Activated CD8-positive, alpha-beta T cell treated with anti-CD3 and anti-CD28 coated beads, Interleukin-2, amount 10 ng/mL, durations not matched to agents 7 days and 5 days (primary cell): Measurements from ENCODE around the gene GARIN6. TPM values are rescaled to one million over a fixed set of nuclear protein-coding genes. Genes with fewer than 3 reads are reported as not detected.
"Not testable (repeated sequence)": the region's sequence is repeated elsewhere in the genome, so short reads cannot be mapped to it uniquely, and the experiment has no call there.

Source experiments
- ATAC-seq: fragments of 150-1000 bp; cut with Tn5 transposase; one replicate; pipeline ENCODE4 v1.10.0; 2021; ENCODE audit warnings: moderate library complexity
- CTCF ChIA-PET: fragments of 350-600 bp; sonication (Branson Sonifier 250); formaldehyde crosslinking; loops from one replicate; lab custom pipeline; 2021; ENCODE audit warnings: antibody characterized with exemption; lab: Charles Lee
- POLR2A ChIA-PET: fragments of 350-600 bp; sonication (Branson Sonifier 250); formaldehyde crosslinking; loops from one replicate; lab custom pipeline; 2021; ENCODE audit warnings: antibody characterized with exemption; lab: Charles Lee
- DNase-seq: peaks from one replicate; pipeline ENCODE4 v3.0.0-alpha.2; 2020
- H3K27ac Mint-ChIP-seq: one replicate; pipeline ENCODE4 v1.8.0; 2021; ENCODE audit warnings: mild to moderate bottlenecking, mixed read lengths
- H3K27me3 Mint-ChIP-seq: one replicate; pipeline ENCODE4 v1.8.0; 2021; ENCODE audit warnings: low read depth, mixed read lengths
- H3K36me3 Mint-ChIP-seq: one replicate; pipeline ENCODE4 v1.8.0; 2021; ENCODE audit warnings: low read depth, mixed read lengths
- H3K4me1 Mint-ChIP-seq: one replicate; pipeline ENCODE4 v1.8.0; 2021; ENCODE audit warnings: low read depth, mixed read lengths
- H3K4me3 Mint-ChIP-seq: one replicate; pipeline ENCODE4 v1.8.0; 2021; ENCODE audit warnings: mild to moderate bottlenecking, mixed read lengths
- H3K9me3 Mint-ChIP-seq: one replicate; pipeline ENCODE4 v1.8.0; 2022; ENCODE audit warnings: mixed read lengths; ENCODE audit not compliant: insufficient read depth
- total RNA-seq, 2 experiments: library from RNA; stranded (reverse); gene quantifications; one replicate each; pipeline ENCODE4 v1.2.3, GENCODE V29; 2021

GARIN6 gene
- total RNA-seq = not detected

DNA sequence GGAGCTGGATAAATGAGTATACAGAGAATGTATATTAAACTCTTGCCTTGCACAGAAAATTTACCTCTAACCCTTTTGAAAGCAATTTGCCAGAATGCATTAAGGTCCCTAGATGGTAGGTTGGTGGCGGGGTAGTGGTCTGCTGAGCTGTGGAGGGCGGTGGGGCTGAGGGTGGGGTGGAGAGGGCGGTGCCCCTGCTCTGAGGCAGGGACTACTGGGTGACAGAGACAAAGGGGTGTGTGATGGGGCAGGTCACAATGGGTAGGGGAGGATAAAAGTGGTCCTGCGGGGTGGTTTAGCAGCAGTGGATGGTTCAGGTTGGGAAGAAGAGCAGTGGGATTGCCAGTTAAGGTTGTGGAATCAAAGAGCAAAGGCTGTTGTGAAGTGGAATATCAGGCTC lies at the start of gene GARIN6:
Gene GARIN6 (plus strand): TSS at position 301 of the 400 bp plus-strand sequence. CDS start 422 bp downstream, outside the sequence.
- DNase-seq (no peak), ATAC-seq (no peak)
- H3K4me3 Mint-ChIP-seq = no peak within 1 kb of the TSS
- H3K4me1 Mint-ChIP-seq = no peaks in the 10 kb centered on the region
- CTCF ChIA-PET = no interaction called here
- H3K27ac Mint-ChIP-seq = no peak within 1 kb of the TSS
- no peaks in the 10 kb centered on the region for H3K9me3 Mint-ChIP-seq
- no peaks in the 10 kb centered on the region for H3K36me3 Mint-ChIP-seq
- no peaks in the 10 kb centered on the region for H3K27me3 Mint-ChIP-seq
- POLR2A ChIA-PET = no interaction called here

DNA sequence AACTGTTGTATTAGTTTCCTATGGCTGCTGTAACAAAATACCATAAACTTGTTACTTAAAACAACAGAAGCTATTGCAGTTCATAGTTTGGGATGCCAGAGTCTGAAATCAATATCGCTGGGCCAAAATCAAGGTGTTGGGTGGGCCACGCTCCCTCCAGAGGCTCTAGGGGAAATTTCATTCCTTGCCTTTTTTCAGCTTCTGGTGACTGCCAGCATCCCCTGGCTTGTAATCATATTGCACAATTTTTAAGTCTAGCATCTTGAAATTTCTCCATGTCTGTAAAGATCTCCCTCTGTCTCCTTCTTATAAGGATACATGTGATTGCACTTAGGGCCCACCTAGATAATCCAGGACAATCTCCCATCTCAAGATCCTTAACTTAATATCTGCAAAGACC lies 48.8 kb upstream of the GARIN6 start:
- Mint-ChIP-seq H3K9me3 (no peaks in the 10 kb centered on the region), H3K4me3 (no peak overlapping the region), H3K27ac (no peak overlapping the region), H3K27me3 (no peaks in the 10 kb centered on the region), H3K4me1 (no peaks in the 10 kb centered on the region), H3K36me3 (no peaks in the 10 kb centered on the region)
- ATAC-seq = no peak
- POLR2A ChIA-PET = no interaction called here
- CTCF ChIA-PET = no interaction called here
- no peak for DNase-seq

DNA sequence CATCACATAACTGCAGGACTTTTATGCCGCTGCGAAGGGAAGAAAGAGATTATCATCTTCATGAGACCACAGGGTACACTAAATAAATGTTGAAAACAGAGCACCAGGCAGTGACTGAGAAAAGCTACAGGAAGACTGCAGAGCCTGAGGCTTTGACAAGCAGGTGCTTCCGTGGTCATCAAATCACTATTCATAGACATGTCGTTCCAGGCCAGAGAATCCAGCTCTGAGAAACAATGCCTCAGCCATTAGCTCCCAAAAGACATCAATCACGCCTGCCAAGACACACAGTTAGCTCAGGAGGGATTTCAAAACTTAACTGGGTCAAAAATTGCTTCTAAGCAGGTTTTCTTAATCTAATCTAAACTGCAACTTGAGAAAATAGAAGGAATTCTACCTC lies 47.2 kb upstream of the GARIN6 start:
- POLR2A ChIA-PET = no interaction called here
- Mint-ChIP-seq H3K4me3 (no peak overlapping the region), H3K27me3 (no peaks in the 10 kb centered on the region), H3K4me1 (no peaks in the 10 kb centered on the region), H3K9me3 (no peaks in the 10 kb centered on the region), H3K36me3 (no peaks in the 10 kb centered on the region), H3K27ac (no peak overlapping the region)
- CTCF ChIA-PET = no interaction called here
- no peak for ATAC-seq
- no peak for DNase-seq

DNA sequence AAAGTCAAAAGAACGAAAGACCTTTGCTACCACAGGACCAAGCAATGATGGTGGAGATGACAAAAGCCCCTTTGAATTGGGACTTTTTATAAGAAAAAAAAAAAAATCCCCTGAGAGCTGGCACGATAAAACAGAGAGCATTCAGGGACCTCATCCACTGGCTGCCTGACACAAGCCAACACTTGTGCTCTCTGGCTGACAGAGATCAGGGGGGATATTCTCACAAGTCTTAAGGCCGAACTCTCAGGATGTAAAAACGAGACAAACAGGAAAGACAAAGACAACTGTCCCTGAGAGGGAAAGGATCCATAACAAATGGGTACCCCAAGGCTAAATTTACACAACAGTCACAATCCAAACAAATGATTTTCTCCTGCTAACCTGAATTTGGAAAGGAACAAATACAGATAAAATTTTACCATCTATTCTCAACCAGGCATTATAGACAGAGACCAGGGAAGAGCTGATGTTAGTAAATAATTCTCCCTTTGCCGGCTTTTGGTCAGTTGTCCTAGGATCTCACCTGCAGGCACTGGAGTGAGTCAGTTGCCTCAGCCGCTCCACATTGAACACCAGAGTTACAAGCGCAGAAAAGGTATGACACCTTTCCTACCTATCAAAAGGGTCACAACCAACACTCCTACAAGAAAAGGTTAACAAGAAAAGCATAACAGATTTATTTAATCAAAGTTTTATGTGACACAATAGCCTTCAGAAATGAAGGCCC lies 37.9 kb upstream of the GARIN6 start:
- ATAC-seq (no peak), DNase-seq (no peak)
- Mint-ChIP-seq H3K27me3 (no peaks in the 10 kb centered on the region), H3K4me1 (no peaks in the 10 kb centered on the region), H3K9me3 (no peaks in the 10 kb centered on the region), H3K4me3 (no peak overlapping the region), H3K36me3 (no peaks in the 10 kb centered on the region), H3K27ac (no peak overlapping the region)
- ChIA-PET CTCF (no interaction called here), POLR2A (no interaction called here)

DNA sequence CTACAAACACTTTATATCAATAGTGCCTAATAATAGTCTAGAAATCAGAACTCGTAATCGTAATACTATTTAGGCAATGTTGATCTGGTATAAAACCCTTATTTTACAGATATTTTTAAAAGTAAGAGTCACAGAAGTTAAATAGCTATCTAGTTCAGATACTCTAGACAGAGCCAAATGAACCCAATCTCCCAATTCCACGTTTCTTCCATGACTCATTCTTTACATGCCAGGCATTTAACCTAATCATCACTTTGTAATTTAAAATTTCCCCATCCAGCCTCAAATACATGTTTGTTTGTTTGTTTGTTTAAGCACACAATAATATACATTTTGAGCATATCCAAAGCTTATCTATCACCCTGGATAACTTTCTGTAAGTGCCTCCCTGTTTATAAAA lies 36.4 kb upstream of the GARIN6 start:
- no peak overlapping the region for H3K27ac Mint-ChIP-seq
- no peaks in the 10 kb centered on the region for H3K27me3 Mint-ChIP-seq
- CTCF ChIA-PET = interaction anchor here (1.0 kb wide), 1 partner anchor 9 kb away, joined by 3 read pairs; no protein-coding TSS in a partner anchor

DNA sequence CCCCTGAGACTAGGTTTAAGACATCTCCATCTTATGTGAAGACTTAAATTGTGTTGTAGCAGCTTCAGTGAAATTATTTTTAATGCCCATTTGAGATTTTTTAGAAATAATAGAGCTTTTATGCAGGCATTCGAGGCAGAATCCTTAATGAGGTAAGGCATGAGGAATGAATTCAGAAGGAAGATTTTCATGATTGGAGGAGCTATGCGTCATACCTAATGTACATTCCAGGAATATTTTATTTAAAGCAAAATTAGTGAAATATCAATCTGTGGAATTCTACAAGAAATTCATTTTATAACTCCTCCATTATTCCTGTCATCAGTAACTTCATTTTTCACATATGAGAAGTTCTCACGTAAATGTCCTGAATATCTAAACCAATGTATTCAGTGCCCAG lies 36.0 kb upstream of the GARIN6 start:
- ChIA-PET CTCF (no interaction called here), POLR2A (no interaction called here)
- Mint-ChIP-seq H3K4me1 (no peaks in the 10 kb centered on the region), H3K27me3 (no peaks in the 10 kb centered on the region), H3K9me3 (no peaks in the 10 kb centered on the region), H3K4me3 (no peak overlapping the region), H3K36me3 (no peaks in the 10 kb centered on the region), H3K27ac (no peak overlapping the region)
- no peak for DNase-seq
- ATAC-seq = no peak

More for the DNA sequence above, 36.4 kb upstream of the GARIN6 start:
- no peaks in the 10 kb centered on the region for H3K36me3 Mint-ChIP-seq
- H3K4me3 Mint-ChIP-seq = no peak overlapping the region
- DNase-seq = no peak
- H3K9me3 Mint-ChIP-seq = no peaks in the 10 kb centered on the region
- POLR2A ChIA-PET = no interaction called here
- no peaks in the 10 kb centered on the region for H3K4me1 Mint-ChIP-seq
- ATAC-seq = no peak

DNA sequence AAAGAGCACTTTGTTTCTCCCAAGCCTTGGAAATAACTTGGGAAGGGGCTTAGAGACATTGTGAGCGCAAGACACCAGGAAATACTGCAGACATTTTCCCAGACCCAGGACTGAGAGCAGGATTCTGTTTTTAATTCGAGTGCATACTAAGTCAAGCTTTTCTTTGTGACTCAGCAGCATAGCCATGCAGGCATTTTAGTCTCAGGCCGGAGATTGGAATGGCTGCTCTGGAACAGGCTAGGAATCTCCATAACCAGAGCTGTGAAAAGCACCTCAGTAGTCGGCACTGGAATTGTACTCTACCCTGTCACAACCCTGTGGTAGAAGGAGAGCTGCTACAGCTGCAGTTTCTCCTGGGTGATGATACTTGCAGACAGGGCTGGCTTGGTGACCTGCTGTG lies 28.9 kb upstream of the GARIN6 start:
- Mint-ChIP-seq H3K4me3 (no peak overlapping the region), H3K27me3 (no peaks in the 10 kb centered on the region), H3K9me3 (no peaks in the 10 kb centered on the region), H3K27ac (no peak overlapping the region), H3K4me1 (no peaks in the 10 kb centered on the region), H3K36me3 (no peaks in the 10 kb centered on the region)
- DNase-seq = no peak
- no peak for ATAC-seq
- ChIA-PET POLR2A (no interaction called here), CTCF (no interaction called here)

DNA sequence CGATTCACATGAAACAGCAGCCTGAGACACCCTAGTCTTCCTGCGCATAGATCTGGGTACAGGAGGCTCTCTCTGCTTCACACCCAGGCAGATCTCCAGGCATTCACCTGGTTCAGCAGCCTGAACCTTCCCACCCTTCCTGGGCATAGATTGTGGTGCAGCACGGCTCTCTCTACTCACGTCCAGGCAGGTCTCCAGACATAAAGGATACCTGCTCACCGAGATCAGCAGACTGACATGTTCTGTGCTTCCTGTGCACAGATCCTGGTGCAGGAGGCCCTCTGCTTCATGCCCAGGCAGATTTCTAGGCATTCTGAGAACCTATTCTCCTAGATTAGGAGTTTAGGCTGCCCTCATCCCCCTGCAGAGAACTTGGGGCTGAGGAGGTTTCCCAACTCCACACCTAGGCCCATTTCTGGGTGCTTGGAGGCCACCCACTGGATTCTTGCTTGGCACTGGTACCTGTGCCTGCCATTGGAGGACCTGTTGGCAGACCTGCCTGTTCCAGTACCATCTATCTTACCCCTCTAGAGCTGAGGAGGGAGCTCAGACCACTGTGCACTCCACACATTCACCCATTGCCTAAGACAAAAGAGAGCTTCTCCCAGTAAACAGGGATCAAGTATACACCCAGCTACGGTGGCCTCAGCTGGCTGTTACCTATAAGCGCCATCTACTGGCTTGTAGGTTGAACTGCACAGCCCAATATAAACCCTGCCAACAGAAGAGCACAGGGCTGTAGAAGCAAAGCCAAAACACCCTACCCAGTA lies 28.0 kb upstream of the GARIN6 start:
- Mint-ChIP-seq H3K4me3 (no peak overlapping the region), H3K4me1 (no peaks in the 10 kb centered on the region), H3K9me3 (no peaks in the 10 kb centered on the region), H3K36me3 (no peaks in the 10 kb centered on the region), H3K27me3 (no peaks in the 10 kb centered on the region), H3K27ac (no peak overlapping the region)
- DNase-seq (peak; percentile 21), ATAC-seq (no peak)
- POLR2A ChIA-PET = no interaction called here
- CTCF ChIA-PET = interaction anchor here (1.4 to 1.7 kb wide), 2 partner anchors 9 to 577 kb away, joined by 3 to 7 read pairs; no protein-coding TSS in a partner anchor

DNA sequence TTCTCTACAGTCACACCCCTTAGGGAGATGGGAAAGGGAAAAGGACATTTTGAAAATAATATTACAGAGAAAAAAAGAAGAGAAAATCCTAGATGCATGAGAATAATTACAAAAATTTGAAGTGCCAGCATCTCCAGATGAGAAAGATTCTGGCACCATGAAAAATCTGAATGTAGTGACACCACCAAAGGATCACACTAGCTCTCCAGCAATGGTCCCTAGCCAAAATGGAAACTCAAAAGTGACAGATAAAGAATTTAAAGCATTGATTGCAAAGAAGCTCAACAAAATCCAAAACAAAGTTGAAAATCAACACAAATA lies 27.4 kb upstream of the GARIN6 start:
- H3K4me1 Mint-ChIP-seq = no peaks in the 10 kb centered on the region
- CTCF ChIA-PET = interaction anchor here (1.4 to 1.7 kb wide), 2 partner anchors 10 to 577 kb away, joined by 3 to 7 read pairs; no protein-coding TSS in a partner anchor
- no peaks in the 10 kb centered on the region for H3K36me3 Mint-ChIP-seq
- no peak overlapping the region for H3K27ac Mint-ChIP-seq
- POLR2A ChIA-PET = no interaction called here
- no peak for ATAC-seq
- no peak for DNase-seq
- no peak overlapping the region for H3K4me3 Mint-ChIP-seq
- H3K27me3 Mint-ChIP-seq = no peaks in the 10 kb centered on the region
- H3K9me3 Mint-ChIP-seq = no peaks in the 10 kb centered on the region

DNA sequence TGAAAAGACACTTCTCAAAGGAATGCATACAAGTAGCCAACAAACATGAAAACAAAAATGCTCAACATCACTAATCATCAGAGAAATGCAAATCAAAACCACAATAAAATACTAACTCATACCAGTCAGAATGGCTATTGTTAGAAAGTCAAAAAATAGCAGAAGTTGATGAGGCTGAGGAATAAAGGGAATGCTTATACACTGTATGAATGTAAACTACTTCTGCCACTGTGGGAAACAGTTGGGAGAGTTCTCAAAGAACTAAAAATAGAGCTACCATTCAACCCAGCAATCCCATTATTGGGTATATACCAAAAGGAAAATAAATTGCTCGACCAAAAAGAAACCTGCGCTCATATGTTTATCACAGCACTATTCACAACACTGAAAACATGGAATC lies 23.0 kb upstream of the GARIN6 start:
- DNase-seq, CTCF ChIA-PET, POLR2A ChIA-PET, ATAC-seq, H3K36me3 Mint-ChIP-seq, H3K9me3 Mint-ChIP-seq, H3K4me1 Mint-ChIP-seq, H3K4me3 Mint-ChIP-seq, H3K27me3 Mint-ChIP-seq, H3K27ac Mint-ChIP-seq: not testable (repeated sequence)

DNA sequence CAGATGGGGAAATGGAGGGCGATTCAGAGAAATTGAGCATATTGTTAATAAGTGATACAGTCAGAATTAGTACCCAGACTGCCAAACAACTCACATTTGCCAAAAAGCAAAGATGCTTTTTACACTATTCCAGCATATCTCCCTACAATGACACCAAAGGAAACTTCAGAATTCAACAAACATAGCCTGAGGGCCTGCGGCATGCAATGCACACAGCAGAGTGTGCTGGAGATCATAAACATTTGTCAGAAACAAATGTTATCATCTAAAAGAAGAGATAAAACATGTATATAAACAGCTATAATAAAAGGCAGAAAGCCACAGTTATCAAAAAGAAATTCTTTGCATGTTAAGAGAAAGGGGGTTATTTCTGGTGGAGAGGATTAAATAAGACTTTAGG lies 20.1 kb upstream of the GARIN6 start:
- H3K27ac Mint-ChIP-seq = no peak overlapping the region
- ATAC-seq (no peak), DNase-seq (no peak)
- H3K9me3 Mint-ChIP-seq = no peaks in the 10 kb centered on the region
- no peak overlapping the region for H3K4me3 Mint-ChIP-seq
- POLR2A ChIA-PET = no interaction called here
- H3K27me3 Mint-ChIP-seq = no peaks in the 10 kb centered on the region
- H3K4me1 Mint-ChIP-seq = no peaks in the 10 kb centered on the region
- no peaks in the 10 kb centered on the region for H3K36me3 Mint-ChIP-seq
- CTCF ChIA-PET = no interaction called here

DNA sequence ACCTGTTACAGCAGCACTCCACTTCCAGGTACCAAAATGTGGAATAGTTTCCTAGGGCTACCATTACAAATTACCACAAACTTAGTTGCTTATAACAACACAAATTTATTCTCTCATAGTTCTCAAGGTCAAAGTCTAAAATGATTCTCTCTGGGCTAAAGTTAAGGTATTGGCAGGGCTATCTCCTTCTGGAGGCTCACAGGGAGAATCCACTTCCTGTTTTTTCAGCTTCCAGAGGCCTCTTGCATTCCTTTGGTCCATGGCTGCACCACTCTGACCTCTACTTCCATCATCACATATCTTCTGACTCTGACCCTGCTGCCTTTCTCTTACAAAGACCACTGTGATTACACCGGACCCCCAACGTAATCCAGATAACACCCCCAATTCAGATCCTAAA lies 2.9 kb upstream of the GARIN6 start:
- no peak overlapping the region for H3K4me3 Mint-ChIP-seq
- POLR2A ChIA-PET = no interaction called here
- H3K9me3 Mint-ChIP-seq = no peaks in the 10 kb centered on the region
- no peak overlapping the region for H3K27ac Mint-ChIP-seq
- H3K27me3 Mint-ChIP-seq = no peaks in the 10 kb centered on the region
- CTCF ChIA-PET = no interaction called here
- H3K4me1 Mint-ChIP-seq = no peaks in the 10 kb centered on the region
- no peaks in the 10 kb centered on the region for H3K36me3 Mint-ChIP-seq
- DNase-seq (no peak), ATAC-seq (no peak)
